SU-DHL-6 (cell line): Measurements from ENCODE around the gene MCTP1.

Experiments used
- H2AFZ ChIP-seq: fragments of 200-600 bp; sonication (generic); 2 replicates; pipeline ENCODE4 v1.6.1; 2014; ENCODE audit warnings: low read depth, mild to moderate bottlenecking, moderate library complexity, mixed read lengths, antibody characterized with exemption, low read length; ENCODE audit not compliant: severe bottlenecking
- H3F3A ChIP-seq: fragments of 200-600 bp; shearing (Covaris generic); 2 replicates; pipeline ENCODE4 v1.6.0; 2016; ENCODE audit warnings: antibody characterized with exemption, mild to moderate bottlenecking; ENCODE audit not compliant: insufficient read depth
- H3K27ac ChIP-seq: fragments of 200-600 bp; sonication (generic); 2 replicates; pipeline ENCODE4 v1.5.1; 2016; ENCODE audit warnings: low read depth, mild to moderate bottlenecking, low read length, moderate library complexity, mixed read lengths
- H3K27me3 ChIP-seq: fragments of 200-600 bp; sonication (generic), shearing (Covaris generic); 2 replicates; pipeline ENCODE4 v1.6.0; 2014; ENCODE audit warnings: mild to moderate bottlenecking, low read length
- H3K36me3 ChIP-seq: fragments of 200-600 bp; sonication (generic); 2 replicates; pipeline ENCODE4 v1.6.1; 2014; ENCODE audit warnings: mild to moderate bottlenecking, low read length, mixed read lengths
- H3K4me2 ChIP-seq: fragments of 300-600, 200-600 bp; shearing (Covaris generic), sonication (generic); 2 replicates; pipeline ENCODE4 v1.6.0; 2014; ENCODE audit warnings: low read length, low read depth, mild to moderate bottlenecking; ENCODE audit not compliant: poor library complexity, severe bottlenecking
- H3K4me3 ChIP-seq: fragments of 200-600 bp; sonication (generic); 2 replicates; pipeline ENCODE4 v1.5.1; 2014; ENCODE audit warnings: antibody characterized with exemption, low read length, mild to moderate bottlenecking, mixed read lengths; ENCODE audit not compliant: insufficient read depth, poor library complexity, severe bottlenecking
- H3K79me2 ChIP-seq: fragments of 200-600 bp; sonication (generic); 2 replicates; pipeline ENCODE4 v1.6.1; 2014; ENCODE audit warnings: mild to moderate bottlenecking, low read length, moderate library complexity; ENCODE audit not compliant: insufficient read depth
- H3K9ac ChIP-seq: fragments of 200-600 bp; sonication (generic); 2 replicates; pipeline ENCODE4 v1.7.0; 2014; ENCODE audit warnings: mild to moderate bottlenecking, low read length
- H3K9me2 ChIP-seq: fragments of 200-600 bp; sonication (generic); replicated peaks from 2 replicates; pipeline ENCODE4 v1.6.1; 2014; ENCODE audit warnings: low read length; ENCODE audit not compliant: insufficient read depth
- H3K9me3 ChIP-seq: fragments of 200-600 bp; sonication (generic); 2 replicates; pipeline ENCODE4 v1.6.1; 2014; ENCODE audit warnings: low read length, mixed read lengths; ENCODE audit not compliant: insufficient read depth
- H4K20me1 ChIP-seq: fragments of 200-600 bp; sonication (generic); 2 replicates; pipeline ENCODE4 v1.6.1; 2014; ENCODE audit warnings: low read depth, mild to moderate bottlenecking, antibody characterized with exemption, low read length, moderate library complexity, mixed read lengths
- EZH2phosphoT487 ChIP-seq: fragments of 200-600 bp; sonication (generic), shearing (Covaris generic); conservative IDR thresholded peaks from 2 replicates; pipeline ENCODE4 v1.6.1; 2018; ENCODE audit warnings: mild to moderate bottlenecking, antibody characterized with exemption, low read length, moderate library complexity, mixed read lengths
- TF ChIP-seq, protein P1 (sequence below): fragments of 200-600 bp; sonication (generic); IDR thresholded peaks from one replicate; pipeline ENCODE4 v1.5.1; 2017; ENCODE audit warnings: antibody characterized with exemption, mild to moderate bottlenecking, low read length, moderate library complexity; ENCODE audit not compliant: insufficient read depth, poor library complexity, severe bottlenecking

MCTP1 gene

DNA sequence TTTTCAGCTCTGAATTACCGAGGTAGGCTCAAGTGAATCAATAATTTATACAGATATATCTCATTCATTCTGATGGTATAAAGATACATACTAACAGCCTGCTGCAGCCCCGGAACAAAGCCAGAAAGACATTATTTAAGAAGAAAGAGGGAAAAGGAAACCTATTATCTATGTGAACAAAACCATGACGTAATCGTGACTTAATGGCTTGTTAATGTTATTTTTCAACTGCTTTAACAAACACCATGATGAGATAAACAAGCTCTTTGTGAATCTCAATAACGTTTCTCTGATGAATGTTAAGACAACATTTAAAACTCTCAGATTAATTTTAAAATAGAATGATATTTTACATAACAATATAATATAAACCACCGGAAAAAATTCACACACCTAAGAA lies 429.4 kb downstream of the MCTP1 start:
- Histone ChIP-seq H3K4me3 (no peak overlapping the region), H3K4me2 (no peak overlapping the region), H3K9me3 (no peaks in the 10 kb centered on the region), H3K79me2 (no peaks in the 10 kb centered on the region), H3K36me3 (no peaks in the 10 kb centered on the region), H3K27ac (no peak overlapping the region), H3K9ac (no peak overlapping the region), H4K20me1 (no peaks in the 10 kb centered on the region), H3K9me2 (no peaks in the 10 kb centered on the region), H3K27me3 (no peaks in the 10 kb centered on the region), H3F3A (no peaks in the 10 kb centered on the region), H2AFZ (no peak overlapping the region)
- TF ChIP-seq EZH2phosphoT487 = no peak
- TF ChIP-seq, protein P1, sequence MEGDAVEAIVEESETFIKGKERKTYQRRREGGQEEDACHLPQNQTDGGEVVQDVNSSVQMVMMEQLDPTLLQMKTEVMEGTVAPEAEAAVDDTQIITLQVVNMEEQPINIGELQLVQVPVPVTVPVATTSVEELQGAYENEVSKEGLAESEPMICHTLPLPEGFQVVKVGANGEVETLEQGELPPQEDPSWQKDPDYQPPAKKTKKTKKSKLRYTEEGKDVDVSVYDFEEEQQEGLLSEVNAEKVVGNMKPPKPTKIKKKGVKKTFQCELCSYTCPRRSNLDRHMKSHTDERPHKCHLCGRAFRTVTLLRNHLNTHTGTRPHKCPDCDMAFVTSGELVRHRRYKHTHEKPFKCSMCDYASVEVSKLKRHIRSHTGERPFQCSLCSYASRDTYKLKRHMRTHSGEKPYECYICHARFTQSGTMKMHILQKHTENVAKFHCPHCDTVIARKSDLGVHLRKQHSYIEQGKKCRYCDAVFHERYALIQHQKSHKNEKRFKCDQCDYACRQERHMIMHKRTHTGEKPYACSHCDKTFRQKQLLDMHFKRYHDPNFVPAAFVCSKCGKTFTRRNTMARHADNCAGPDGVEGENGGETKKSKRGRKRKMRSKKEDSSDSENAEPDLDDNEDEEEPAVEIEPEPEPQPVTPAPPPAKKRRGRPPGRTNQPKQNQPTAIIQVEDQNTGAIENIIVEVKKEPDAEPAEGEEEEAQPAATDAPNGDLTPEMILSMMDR = no peak

GRCh38 chr5:94853120-94853519 lies 431.8 kb downstream of the MCTP1 start:
- Histone ChIP-seq H3K4me3 (no peak overlapping the region), H3K9me2 (no peaks in the 10 kb centered on the region), H3K27ac (no peak overlapping the region), H3K9me3 (no peaks in the 10 kb centered on the region), H3K79me2 (no peaks in the 10 kb centered on the region), H3F3A (no peaks in the 10 kb centered on the region), H2AFZ (no peak overlapping the region), H3K9ac (no peak overlapping the region), H3K27me3 (no peaks in the 10 kb centered on the region), H3K4me2 (no peak overlapping the region), H4K20me1 (no peaks in the 10 kb centered on the region), H3K36me3 (no peaks in the 10 kb centered on the region)
- no peak for TF ChIP-seq EZH2phosphoT487
- TF ChIP-seq, protein P1 = no peak

DNA sequence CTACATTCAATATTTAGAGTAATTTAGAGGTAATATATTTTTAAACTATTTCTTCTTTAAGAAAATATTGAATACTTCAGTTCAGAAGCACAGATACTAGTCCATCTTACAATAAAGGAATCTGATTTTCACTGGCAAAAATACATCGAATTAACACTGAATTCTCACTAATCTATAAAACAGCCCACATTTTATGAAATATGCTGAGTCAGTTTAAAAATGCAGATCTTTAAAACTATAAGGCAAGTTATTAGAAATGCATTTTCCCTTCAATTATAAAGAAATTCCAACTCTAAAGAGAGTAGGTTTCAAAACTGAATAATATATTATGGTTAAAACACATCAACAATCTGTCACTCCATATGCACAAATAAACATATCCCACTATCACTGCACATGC lies 433.9 kb downstream of the MCTP1 start:
- H3K4me2 ChIP-seq = no peak overlapping the region
- H3K4me3 ChIP-seq = no peak overlapping the region
- H3K36me3 ChIP-seq = no peaks in the 10 kb centered on the region
- H3K9me3 ChIP-seq = no peaks in the 10 kb centered on the region
- no peaks in the 10 kb centered on the region for H3K27me3 ChIP-seq
- H3K27ac ChIP-seq = no peak overlapping the region
- no peaks in the 10 kb centered on the region for H3K9me2 ChIP-seq
- no peak overlapping the region for H2AFZ ChIP-seq
- H4K20me1 ChIP-seq = no peaks in the 10 kb centered on the region
- no peaks in the 10 kb centered on the region for H3F3A ChIP-seq
- no peak for TF ChIP-seq EZH2phosphoT487
- TF ChIP-seq, protein P1 = no peak
- no peaks in the 10 kb centered on the region for H3K79me2 ChIP-seq
- H3K9ac ChIP-seq = no peak overlapping the region
